Endometrial microvascular endothelial cells (primary cell): ENCODE data around the gene UACA. TPM values are rescaled to one million over a fixed set of nuclear protein-coding genes. Genes with fewer than 3 reads are reported as not detected.
"Not testable (repeated sequence)": the region's sequence is repeated elsewhere in the genome, so short reads cannot be mapped to it uniquely, and the experiment has no call there.

ENCODE experiments used
- in situ Hi-C: cut with HindIII; loops from 2 replicates; pipeline ENCODE4 v1.10.0; 2017; ENCODE audit warnings: low sequenced_read_pairs, low pct_unique_long_range_greater_than_20kb; ENCODE audit errors: inconsistent ontology term
- total RNA-seq: library from RNA; depleted of rRNA; stranded (reverse); fragments of >200 nt; gene quantifications from one replicate; pipeline ENCODE4 v1.2.3, GENCODE V29; 2015; ENCODE audit errors: inconsistent ontology term

UACA gene
- total RNA-seq = 43.3 TPM

DNA sequence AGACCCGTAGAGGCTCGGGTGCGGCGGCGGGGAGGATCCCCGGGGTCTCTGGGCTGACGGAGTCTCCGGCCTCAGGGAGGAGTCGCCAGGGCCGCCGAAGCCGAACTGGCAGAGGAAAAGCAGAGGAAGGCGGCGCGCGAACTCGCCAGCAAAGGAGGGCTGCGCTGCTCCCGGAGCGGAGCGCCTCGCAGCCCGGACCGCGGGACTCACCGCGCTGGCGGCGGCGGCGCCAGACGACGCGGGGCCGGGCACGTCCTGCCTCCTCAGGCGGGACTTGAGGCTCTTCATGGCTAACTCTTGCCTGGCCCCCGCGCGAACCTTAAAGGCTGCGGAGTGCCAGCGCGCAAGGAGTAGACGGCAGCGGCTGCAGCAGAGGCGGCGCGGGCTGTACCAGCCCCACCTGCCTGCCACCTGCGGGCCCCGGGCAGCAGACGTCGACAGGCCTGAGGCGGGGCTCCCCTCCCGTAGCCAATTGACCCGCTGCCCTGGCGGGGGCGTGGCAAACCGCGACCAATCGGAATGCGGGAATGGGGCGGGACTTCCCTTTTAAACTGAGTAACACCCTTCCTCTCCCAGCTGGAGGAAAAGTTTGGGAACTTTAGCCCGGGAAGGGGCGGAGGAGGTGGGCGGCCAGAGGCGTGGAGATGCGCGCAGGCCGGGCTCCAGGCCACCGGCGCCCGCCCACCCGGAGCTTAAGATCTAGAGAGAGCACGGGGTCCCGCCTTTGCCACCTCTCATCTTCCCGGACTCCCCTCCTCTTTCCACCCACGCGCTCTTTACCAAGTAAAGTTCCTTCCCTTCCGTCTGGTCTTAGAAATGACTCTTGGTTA lies at the start of gene UACA:
Gene UACA (minus strand): TSS at position 439 of the 830 bp plus-strand sequence. CDS start 151 bp downstream, at position 288.
- in situ Hi-C loops = loop anchor here (10.0 kb wide), 1 partner anchor 49 kb away; no protein-coding TSS in a partner anchor

GRCh38 chr15:70812827-70813364 lies 49.5 kb upstream of the UACA start:
- in situ Hi-C loops = no loop called here

DNA sequence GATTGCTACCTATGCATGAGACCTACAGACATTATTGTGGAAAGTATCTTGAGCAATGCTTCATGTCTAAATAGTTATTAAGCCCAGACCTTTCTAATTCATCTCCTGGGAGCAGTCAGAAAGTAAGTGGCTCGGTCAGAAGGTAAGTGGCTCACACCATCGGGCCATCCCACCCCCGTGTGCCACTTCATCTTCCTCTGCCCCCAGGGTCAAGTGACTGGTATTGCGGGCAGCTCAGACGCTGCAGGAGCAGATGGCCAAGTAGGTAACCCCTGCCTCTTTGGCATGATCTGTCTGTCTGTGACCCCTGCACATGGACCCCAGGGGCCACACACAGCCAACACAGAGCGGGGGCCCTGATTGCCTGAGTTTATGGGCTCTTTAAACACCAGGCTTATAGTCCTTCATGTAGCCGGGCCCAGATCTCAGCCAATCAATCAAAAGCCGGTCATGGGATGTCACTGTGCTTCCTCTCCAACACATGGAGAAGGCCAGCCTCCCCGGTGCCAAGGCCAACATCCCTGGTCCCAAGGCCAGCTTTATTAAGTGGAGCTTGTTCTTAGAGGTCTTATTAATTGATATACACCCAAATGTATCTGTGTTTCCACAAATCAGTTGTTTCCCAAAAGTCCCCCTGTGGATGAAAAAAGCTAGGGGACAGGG lies 47.7 kb upstream of the UACA start:
- in situ Hi-C loops = no loop called here

GRCh38 chr15:70806992-70807712 lies 43.8 kb upstream of the UACA start:
- in situ Hi-C loops = no loop called here

DNA sequence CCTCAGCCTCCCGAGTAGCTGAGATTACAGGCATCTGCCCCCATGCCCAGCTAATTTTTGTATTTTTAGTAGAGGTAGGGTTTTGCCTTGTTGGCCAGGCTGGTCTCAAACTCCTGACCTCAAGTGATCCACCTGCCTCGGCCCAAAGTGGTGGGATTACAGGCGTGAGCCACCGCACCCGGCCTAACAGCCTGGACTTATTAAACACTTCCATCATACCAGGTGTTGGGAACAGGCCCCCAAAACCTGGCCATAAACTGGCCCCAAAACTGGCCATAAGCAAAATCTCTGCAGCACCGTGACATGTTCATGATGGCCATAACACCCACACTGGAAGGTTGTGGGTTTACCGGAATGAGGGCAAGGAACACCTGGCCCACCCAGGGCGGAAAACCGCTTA lies 41.0 kb upstream of the UACA start:
- in situ Hi-C loops = not testable (repeated sequence)

- in situ Hi-C loops = no loop called here
Measured at GRCh38 chr15:70802629-70803028, 39.3 kb upstream of the UACA start.

DNA sequence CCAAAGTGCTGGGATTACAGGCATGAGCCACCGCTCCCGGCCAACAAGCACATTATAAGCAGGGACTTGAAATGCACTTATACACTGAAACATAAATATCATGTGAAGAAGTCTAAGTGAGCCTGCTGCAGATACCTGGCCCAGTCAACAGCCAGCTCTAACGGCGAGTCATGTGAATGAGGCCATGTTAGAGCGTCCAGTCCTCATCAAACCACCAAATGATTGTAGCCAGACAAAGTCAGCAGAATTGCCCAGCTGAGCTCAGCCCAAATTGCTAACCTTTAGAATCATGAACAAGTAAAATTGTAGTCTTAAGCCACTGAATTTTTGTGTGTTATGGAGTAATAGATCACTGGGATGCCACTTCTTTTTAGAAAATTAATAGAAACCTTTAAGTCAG lies 37.8 kb upstream of the UACA start:
- in situ Hi-C loops = no loop called here

DNA sequence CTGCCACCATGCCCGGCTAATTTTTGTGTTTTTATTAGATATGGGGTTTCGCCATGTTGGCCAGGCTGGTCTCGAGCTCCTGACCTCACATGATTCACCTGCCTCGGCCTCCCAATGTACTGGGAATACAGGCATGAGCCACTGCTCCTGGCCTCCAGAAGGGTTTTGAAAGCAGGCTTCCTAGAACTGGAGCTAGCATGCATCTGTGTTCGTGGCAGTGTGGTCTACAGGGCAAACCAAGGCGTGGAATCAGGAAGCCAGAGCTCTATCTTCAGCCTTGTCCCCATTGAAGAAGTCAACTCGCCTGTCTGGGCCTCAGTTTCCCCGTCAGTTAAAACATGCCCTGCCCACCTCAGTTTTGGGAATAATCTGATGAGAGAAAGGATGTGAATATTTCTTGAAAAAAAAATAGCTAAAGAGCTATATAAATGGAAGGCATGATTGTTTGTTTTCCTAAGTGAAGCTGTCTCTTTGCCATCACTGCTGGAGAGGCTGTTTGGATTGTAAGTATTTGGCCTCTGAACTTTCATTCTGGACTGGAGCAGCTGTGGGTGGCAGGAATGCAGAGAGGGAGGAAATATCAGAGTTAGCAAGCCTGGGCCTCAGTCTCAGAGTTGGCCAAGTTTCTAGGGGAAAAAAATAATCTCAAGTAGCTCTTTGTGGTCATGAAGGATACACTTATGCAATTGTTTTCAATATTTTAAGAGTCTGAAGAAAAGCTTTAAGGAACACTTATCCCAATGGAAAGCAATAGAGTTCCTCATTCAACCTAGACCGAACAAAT lies 36.5 kb upstream of the UACA start:
- in situ Hi-C loops = no loop called here

GRCh38 chr15:70797464-70797863 lies 34.1 kb upstream of the UACA start:
- in situ Hi-C loops = no loop called here

GRCh38 chr15:70796516-70797310 lies 33.4 kb upstream of the UACA start:
- in situ Hi-C loops = no loop called here

DNA sequence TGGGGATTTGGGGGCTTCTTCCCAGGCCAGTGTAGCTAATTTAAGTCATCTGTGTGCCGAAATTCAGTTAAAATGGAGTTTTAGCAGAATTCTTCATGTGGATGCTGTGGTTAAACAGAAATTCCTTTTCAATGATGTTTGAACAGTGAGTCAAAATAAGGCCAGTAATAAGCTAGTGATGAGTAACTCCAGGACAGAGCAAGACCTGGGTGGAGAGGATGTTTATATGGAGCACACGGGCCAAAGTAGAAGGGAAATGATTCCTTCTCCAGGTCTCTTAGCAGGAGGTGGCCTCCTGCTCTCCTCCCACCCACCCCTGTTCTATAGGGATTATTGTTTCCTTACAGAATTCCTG lies 31.9 kb upstream of the UACA start:
- in situ Hi-C loops = no loop called here

DNA sequence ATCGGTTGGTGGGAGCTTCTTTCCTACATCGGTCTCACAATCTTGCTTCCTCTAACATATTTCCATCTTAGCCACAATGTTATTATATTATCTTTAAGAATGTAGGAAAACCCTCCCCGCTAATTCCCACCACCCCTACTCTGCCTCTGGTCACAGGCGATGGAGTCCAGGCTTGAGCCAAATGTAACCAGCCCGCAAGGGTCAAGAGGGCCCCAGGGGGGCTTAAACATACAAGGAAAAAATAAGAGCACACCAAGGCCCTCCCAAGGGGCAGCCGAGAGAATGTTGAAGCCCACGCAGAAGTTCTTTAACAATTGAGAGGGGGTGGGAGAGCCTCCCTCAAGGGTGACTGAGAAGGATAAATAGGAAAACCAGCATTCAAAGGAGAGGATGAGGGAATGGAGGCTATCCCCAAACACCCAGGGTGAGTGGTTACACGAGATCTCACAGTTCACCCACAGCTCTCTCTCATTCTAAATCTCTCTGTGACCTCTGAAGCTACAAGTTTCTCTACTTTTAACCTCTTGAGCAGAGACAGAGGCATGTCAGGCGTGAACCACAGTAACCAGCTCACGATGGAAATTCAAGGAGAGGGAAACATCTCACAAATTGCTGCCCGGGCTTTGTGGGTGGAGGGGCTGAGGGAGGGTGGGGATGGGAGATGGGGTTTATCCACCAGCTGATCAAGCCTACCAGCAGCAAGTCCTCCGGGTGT lies 31.4 kb upstream of the UACA start:
- in situ Hi-C loops = no loop called here

DNA sequence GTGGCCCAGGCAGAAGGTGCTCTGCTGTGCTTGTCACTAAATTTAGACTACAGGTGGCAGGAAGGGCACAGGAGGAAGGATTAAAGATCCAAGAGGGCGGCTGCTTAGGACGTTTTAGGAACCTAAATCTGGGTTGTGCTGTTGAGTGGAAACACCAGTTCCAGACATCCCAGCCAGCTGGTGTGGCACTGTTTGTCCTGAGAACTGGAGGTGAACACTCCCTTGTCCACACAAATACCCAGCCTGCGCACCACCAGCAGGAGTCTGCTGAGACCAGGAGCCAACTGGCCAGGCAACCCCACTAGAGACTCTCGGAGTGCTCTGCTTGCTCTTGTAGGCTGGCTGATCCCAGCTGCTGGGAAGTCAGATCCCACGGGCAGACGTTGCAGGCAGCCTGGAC lies 30.3 kb upstream of the UACA start:
- in situ Hi-C loops = no loop called here

DNA sequence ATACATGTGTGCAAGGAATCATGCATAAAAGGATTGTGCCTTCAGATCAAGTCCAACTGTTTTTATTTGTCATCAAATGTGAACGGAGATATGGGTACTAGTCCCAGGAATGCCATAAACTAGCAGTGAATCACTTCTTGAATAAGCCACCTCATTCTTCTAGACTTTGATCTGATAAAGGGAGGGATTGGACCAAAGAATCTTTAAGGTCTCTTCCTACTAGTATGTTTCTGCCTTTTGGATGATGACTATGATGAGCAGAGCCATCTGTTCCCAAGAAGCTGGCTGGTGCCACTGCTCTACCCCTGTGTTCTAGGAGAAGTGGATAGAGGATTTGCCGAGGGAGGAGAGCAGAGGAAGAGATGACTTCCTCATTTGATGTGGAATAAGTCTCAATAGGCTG lies 28.8 kb upstream of the UACA start:
- in situ Hi-C loops = no loop called here

GRCh38 chr15:70791259-70791658 lies 27.9 kb upstream of the UACA start:
- in situ Hi-C loops = no loop called here

GRCh38 chr15:70789213-70789612 lies 25.9 kb upstream of the UACA start:
- in situ Hi-C loops = no loop called here
